NT2/D1 (cell line): ENCODE data around the gene ZNF780A.

Experiments used
- SUZ12 ChIP-seq: IDR thresholded peaks from 2 replicates; pipeline ENCODE4 v1.6.1; 2011; ENCODE audit not compliant: insufficient read length, insufficient read depth; ENCODE audit errors: extremely low read depth
- YY1 ChIP-seq: IDR thresholded peaks from 2 replicates; pipeline ENCODE4 v1.6.1; 2011; ENCODE audit not compliant: insufficient read length, insufficient read depth
- ZNF274 ChIP-seq: IDR thresholded peaks from 2 replicates; pipeline ENCODE4 v1.6.1; 2011; ENCODE audit warnings: mild to moderate bottlenecking, low read depth, low read length

- TF ChIP-seq ZNF274 (no peak), YY1 (no peak), SUZ12 (no peak)
These were observed 19.8 kb upstream of the ZNF780A start for GRCh38 chr19:40110570-40110969.
